ENCODE data around the gene PLXNB2. TPM values are rescaled to one million over a fixed set of nuclear protein-coding genes. Genes with fewer than 3 reads are reported as not detected.

Gene PLXNB2
- total RNA-seq, 1 donor from 2014 or later: 148 TPM

DNA sequence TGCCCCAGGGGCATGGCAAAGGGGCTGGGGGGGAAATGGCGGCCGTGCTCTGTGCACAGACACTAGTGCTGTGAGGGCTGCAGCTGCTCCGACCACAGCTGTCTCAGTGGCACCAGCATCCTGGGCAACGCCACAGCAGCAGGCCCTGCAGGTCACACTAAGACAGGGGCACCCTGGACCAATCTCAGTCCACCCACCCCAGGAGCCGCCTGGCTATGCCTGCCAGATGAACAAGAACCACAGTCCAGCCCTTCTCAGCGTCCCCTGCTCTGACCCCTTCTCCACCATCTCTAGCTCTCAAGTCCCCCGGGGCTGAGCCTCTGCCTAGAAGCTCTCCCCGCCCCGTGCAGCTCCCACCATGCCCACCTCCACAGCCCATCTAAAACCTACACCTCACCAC is 79.1 kb downstream of the PLXNB2 start:
- ATAC-seq: peak; percentile 13

DNA sequence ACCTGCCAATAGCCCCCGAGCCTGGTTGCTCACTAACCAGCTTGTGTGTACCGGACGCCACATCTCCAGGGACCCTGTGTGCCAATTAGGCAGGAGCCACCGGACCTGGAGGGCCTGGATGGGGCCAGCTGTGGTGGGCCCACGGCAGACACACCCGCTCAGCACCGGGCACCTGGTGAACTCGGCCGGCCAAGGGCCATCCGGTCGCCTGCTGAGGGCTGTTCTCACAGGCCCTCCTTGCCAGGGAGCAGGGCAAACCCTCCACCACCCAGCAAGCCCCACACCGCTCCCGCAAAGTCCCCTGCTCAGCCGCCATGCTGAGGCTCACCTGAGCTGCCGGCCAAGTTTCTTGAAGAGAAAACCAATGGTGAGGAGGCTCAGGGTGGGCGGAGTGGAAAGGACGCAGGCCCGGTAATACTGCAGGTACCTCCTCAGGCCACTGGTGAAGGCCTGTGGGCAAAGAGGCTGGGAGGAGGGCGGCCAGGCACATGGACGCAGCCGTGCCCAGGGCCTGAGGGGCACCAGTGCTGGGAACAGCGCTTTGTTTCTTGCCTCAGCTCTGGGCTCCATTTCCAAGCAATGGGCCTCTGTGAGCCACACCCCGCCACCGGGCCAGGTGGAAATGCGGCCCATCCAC is 79.7 kb downstream of the PLXNB2 start:
- peak; percentile 4 for ATAC-seq

DNA sequence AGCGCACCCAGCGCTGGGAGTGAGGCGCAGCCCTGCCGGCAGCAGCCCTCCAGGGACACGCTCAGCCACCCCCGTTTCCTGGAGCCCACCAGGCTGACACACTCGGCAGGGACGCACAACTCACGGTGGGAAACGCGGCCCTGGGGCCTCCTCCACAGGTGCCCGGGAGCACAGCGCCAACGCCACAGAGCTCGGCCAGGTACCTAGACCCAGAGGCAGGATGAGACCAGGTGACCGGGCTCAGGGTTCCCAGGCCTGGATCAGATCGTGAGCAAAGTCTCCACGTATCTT is 80.6 kb downstream of the PLXNB2 start:
- no peak for ATAC-seq

DNA sequence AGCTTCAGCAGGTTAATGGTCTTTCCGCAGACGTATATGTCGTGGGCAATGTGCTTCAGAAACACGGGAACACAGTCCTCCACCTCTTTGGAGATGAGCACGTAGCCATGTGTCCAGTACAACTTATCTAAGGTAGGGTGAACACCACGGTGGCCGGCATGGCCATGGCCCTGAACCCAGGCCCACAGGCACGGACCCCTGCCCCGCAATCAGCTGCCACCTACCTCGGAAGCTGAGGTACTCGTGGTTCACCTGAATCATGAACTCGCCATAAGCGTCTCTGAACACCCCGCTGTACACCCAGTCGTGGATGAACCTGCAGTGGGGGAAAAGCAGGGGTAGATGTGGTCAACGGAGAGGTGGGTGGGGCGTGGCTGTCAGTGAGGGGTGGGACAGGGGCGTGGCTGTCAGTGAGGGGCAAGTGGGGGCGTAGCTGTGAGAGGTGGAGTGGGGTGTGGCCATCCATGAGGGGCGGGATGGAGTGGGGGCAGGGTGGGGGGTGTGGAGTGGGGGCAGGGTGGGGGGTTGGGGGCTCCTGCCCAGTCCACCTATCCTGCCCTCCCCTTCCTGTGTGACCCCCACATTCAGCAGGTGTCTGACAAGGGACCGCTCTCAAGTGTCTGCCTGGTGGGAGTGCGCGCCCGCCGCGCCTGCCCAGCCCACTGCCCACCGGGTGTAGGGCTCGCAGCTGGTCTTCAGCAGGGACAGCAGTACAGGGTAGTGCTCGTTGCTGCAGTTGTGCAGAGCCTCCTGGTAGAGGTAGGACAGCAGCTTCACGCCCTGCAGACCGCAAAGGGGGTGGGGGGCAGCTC is 81.2 kb downstream of the PLXNB2 start:
- ATAC-seq: peak; percentile 12

DNA sequence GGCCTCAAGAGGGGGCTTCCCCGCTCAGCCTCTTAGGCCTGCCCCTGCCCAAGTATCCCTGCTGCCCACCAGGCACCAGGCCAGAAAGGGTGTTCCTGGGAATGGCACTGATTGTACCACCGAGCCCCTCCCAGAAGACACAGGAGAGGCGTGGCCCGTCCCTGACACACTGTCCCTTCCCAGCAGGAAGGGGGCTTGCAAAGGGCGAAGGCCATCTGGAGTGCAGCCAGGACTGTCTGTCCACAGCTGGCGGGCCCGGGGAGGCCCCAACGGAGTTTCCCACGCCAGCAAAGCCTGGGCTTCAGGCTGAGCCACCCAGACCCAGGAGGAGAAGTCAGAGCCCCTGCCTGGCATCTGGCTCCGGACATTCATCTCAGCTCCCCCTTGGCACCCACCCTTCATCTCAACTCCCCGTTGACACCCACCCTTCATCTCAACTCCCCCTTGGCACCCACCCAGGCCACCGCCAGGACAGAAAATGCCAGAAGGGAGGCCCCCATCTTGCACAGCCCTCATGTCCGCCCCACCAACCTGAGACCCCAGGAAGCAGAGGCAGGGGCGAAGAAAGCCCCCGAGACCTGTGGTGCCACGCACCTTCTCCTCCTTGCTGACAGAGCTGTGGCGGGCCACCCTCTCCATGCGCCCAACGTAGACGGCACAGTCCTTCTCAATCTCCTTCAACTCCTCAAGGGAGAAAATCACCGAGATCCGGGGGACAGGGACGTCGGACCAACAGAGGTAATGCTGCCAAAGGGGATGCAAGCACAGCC is 82.1 kb downstream of the PLXNB2 start:
- ATAC-seq: no peak

Other genes starting within 250 kb of the PLXNB2 start
- not detected for gene TTLL8, start 249.3 kb downstream of the PLXNB2 start, total RNA-seq
- not detected for gene MLC1, start 222.2 kb downstream of the PLXNB2 start, total RNA-seq
- gene MOV10L1, start 217.6 kb downstream of the PLXNB2 start, total RNA-seq: 0.12 TPM
- gene PANX2, start 136.9 kb downstream of the PLXNB2 start, total RNA-seq: 0.92 TPM
- 32.6 TPM for gene TRABD, start 121.7 kb downstream of the PLXNB2 start, total RNA-seq
- gene SELENOO, start 106.6 kb downstream of the PLXNB2 start, total RNA-seq: 13.3 TPM
- gene TUBGCP6, start 62.6 kb downstream of the PLXNB2 start, total RNA-seq: 14.8 TPM
- gene HDAC10, start 56.4 kb downstream of the PLXNB2 start, total RNA-seq: 17.7 TPM
- gene MAPK12, start 46.0 kb downstream of the PLXNB2 start, total RNA-seq: 2.6 TPM
- 5.8 TPM for gene MAPK11, start 37.3 kb downstream of the PLXNB2 start, total RNA-seq
- 2.3 TPM for gene DENND6B, start 19.4 kb upstream of the PLXNB2 start, total RNA-seq
- gene PPP6R2, start 35.7 kb upstream of the PLXNB2 start, total RNA-seq: 29.3 TPM
- 55.0 TPM for gene SBF1, start 167.4 kb upstream of the PLXNB2 start, total RNA-seq
- 11.7 TPM for gene ADM2, start 173.9 kb upstream of the PLXNB2 start, total RNA-seq
- not detected for gene MIOX, start 179.2 kb upstream of the PLXNB2 start, total RNA-seq
- gene LMF2, start 200.1 kb upstream of the PLXNB2 start, total RNA-seq: 43.7 TPM
- gene NCAPH2, start 200.6 kb upstream of the PLXNB2 start, total RNA-seq: 37.1 TPM
- 1.2 TPM for gene SCO2, start 218.0 kb upstream of the PLXNB2 start, total RNA-seq
- gene TYMP, start 222.4 kb upstream of the PLXNB2 start, total RNA-seq: 86.0 TPM
- gene KLHDC7B, start 238.3 kb upstream of the PLXNB2 start, total RNA-seq: 0.20 TPM

Measured in esophagus mucosa (tissue), 1 donor.